Measurements from ENCODE around the gene CTDNEP1.
A peak's percentile ranks its signal among the peaks of the same experiment; 100 is the strongest.

Gene CTDNEP1

DNA sequence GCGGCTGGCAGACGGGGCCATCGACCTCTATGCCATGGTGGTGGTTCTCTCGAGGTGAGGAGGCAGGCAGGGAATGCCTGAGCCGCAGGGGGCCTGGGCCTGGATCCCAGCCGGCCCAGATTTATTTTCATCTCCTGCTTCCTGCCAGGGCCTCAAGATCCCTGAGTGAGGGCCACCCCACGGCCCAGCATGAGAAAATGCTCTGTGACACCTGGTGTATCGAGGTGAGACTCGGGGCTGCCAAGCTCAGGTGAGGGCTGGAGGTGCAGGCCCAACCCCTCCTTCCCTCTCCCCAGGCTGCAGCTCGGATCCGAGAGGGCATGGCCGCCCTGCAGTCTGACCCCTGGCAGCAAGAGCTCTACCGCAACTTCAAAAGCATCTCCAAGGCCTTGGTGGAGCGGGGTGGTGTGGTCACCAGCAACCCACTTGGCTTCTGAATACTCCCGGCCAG lies 26.8 kb downstream of the CTDNEP1 start:
- no peak for DNase-seq (ENCODE audit: low spot score)
- no peak overlapping the region for H3K27ac ChIP-seq
- no peak overlapping the region for H3K4me3 ChIP-seq
- TF ChIP-seq, protein P1, sequence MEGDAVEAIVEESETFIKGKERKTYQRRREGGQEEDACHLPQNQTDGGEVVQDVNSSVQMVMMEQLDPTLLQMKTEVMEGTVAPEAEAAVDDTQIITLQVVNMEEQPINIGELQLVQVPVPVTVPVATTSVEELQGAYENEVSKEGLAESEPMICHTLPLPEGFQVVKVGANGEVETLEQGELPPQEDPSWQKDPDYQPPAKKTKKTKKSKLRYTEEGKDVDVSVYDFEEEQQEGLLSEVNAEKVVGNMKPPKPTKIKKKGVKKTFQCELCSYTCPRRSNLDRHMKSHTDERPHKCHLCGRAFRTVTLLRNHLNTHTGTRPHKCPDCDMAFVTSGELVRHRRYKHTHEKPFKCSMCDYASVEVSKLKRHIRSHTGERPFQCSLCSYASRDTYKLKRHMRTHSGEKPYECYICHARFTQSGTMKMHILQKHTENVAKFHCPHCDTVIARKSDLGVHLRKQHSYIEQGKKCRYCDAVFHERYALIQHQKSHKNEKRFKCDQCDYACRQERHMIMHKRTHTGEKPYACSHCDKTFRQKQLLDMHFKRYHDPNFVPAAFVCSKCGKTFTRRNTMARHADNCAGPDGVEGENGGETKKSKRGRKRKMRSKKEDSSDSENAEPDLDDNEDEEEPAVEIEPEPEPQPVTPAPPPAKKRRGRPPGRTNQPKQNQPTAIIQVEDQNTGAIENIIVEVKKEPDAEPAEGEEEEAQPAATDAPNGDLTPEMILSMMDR (IDR thresholded peaks at IDR 0.05) = no peak

DNA sequence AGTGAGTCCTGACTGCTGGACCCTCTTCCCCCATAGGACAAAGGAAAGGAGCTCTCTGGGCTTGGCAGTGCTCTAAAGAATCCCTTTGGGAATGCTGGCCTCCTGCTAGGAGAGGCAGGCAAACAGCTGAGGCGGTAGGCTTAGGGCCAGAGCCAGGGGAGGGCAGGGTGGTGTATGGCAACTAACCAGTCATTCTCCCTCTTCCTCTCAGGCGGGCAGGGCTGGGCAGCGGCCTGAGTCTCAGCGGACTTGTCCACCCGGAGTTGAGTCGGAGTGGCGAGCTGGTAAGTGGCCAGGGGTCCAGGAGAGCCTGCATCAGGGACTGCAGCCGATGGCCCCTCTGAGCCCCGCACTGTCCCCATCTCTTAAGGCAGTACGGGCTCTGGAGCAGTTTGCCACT lies 27.4 kb downstream of the CTDNEP1 start:
- Histone ChIP-seq H3K27ac (peak overlapping the region in 1 of 2 donors; percentile 10), H3K4me3 (no peak overlapping the region)
- TF ChIP-seq, protein P1 (IDR thresholded peaks at IDR 0.05) = no peak
- no peak for DNase-seq (ENCODE audit: low spot score)

DNA sequence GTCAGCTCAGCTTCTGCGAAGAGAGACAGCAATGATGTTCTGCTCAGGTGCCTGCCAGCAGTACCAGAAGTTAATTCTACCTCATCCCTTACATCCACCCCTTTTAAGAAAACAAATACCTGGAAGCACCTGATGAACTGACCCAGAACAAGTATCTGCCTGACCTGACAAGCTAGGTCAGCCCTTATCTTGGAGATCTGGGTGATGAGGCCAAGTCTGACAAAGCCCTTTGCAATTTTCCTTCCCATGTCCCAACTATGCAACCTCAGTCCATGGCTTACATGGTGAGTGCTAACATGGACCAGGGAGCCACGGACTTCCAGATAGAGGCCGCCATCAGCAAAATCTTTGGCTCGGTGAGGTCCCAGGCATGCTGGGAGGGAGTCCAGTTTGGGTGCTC lies 28.2 kb downstream of the CTDNEP1 start:
- Histone ChIP-seq H3K4me3 (no peak overlapping the region), H3K27ac (no peak overlapping the region)
- no peak for DNase-seq (ENCODE audit: low spot score)
- TF ChIP-seq, protein P1 (IDR thresholded peaks at IDR 0.05) = no peak

DNA sequence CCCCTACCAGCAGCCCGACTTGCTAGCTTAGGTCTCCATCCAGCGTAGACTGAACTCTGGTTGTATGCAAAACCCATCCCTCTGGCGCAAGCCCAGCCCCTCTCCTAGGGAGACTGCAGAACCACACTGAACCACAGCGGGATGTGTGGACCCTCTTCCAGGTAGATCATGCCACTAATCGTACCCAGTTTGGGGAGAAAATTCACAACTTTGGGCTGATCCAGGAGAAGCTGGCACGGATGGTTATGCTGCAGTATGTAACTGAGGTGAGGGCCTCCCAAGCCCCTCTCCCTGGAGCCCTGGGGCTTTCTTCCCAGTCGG lies 28.6 kb downstream of the CTDNEP1 start:
- no peak for DNase-seq (ENCODE audit: low spot score)
- TF ChIP-seq, protein P1 (IDR thresholded peaks at IDR 0.05) = no peak
- Histone ChIP-seq H3K27ac (no peak overlapping the region), H3K4me3 (no peak overlapping the region)

DNA sequence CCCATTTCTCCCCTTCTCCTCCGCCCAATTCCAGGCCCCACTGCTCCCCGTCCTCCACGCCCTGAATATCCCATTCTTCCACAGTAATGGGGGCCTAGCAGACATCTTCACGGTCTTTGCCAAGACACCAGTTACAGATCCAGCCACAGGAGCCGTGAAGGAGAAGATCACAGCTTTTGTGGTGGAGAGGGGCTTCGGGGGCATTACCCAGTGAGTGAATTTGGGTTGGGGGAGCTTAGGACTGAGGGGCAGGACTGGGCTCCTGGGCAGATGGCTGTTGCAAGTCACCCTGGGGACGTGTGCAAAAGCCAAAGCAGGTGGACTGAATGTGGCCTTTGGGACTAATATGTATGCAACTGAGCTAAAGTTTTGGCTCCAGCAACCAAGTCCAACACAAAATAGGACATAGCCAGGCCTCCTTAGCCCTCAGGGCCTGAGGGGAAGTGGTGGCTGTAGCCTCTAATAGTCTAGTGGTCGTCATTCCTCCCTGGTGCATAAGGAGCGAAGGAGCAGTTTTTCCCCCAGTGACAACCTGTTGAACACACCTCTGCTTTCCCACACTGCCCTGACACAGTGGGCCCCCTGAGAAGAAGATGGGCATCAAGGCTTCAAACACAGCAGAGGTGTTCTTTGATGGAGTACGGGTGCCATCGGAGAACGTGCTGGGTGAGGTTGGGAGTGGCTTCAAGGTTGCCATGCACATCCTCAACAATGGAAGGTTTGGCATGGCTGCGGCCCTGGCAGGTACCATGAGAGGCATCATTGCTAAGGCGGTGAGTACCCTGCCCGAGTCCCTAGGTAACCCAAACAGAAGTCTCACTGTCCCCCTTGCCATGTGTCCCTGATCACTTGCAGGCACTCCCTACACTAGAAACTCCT lies 29.2 kb downstream of the CTDNEP1 start:
- peak overlapping the region in 1 of 2 donors; percentile 99 for H3K27ac ChIP-seq
- DNase-seq (ENCODE audit: low spot score) = no peak
- TF ChIP-seq, protein P1 (IDR thresholded peaks at IDR 0.05) = no peak
- no peak overlapping the region for H3K4me3 ChIP-seq

DNA sequence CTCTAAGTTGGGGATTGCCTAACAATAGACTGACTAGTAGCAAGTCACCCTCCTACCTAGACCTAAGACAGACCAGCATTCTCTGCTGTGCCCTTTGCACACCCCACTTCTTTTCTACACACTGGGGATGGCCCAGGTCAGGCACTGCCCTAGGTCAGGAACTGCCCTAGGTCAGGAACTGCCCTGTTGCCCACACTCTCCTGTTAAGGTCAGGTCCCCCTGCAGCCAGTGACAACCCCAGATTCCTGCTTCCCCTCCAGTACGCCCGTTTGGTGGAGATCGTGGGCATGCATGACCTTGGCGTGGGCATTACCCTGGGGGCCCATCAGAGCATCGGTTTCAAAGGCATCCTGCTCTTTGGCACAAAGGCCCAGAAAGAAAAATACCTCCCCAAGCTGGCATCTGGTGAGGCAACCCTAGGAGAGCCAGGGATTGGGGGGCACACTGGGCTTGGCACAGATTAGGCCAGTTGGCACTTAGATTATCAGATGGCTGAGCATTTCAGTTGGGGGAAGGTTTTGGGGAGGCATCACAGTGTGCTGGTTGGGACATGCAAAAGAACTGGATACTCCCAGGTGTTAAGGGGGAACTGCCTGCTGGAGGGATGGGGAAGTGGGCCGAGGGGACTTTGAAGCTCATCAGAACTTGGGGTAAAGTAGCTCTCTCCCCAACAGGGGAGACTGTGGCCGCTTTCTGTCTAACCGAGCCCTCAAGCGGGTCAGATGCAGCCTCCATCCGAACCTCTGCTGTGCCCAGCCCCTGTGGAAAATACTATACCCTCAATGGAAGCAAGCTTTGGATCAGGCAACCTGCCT lies 30.0 kb downstream of the CTDNEP1 start:
- no peak for DNase-seq (ENCODE audit: low spot score)
- TF ChIP-seq, protein P1 (IDR thresholded peaks at IDR 0.05) = no peak
- peak overlapping the region; percentile 98 to 99 for H3K27ac ChIP-seq
- peak overlapping the region; percentile 95 for H3K4me3 ChIP-seq

Data from coronary artery (tissue), 2 donors.